ENCODE results near the gene HELZ2. TPM values are rescaled to one million over a fixed set of nuclear protein-coding genes. Genes with fewer than 3 reads are reported as not detected.
A peak's percentile ranks its signal among the peaks of the same experiment; 100 is the strongest.

HELZ2 gene
- total and polyA plus RNA-seq, 2 donors (not counting 1 experiment from before 2014, with no cell fraction given) = 3.3 to 47.6 TPM

DNA sequence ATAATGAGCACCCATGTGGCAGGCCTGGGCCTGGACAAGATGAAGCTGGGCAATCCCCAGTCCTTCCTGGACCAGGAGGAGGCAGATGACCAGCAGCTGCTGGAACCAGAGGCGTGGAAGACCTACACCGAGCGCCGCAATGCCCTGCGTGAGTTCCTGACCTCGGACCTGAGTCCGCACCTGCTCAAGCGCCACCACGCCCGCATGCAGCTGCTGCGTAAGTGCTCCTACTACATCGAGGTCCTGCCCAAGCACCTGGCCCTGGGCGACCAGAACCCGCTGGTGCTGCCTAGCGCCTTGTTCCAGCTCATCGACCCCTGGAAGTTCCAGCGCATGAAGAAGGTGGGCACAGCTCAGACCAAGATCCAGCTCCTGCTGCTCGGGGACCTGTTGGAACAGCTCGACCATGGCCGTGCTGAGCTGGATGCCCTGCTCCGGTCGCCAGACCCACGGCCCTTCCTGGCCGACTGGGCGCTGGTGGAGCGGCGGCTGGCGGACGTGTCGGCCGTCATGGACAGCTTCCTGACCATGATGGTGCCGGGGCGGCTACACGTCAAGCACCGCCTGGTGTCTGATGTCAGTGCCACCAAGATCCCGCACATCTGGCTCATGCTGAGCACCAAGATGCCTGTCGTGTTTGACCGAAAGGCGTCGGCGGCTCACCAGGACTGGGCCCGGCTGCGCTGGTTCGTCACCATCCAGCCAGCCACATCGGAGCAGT lies 18.2 kb downstream of the HELZ2 start:
- no peaks in the 10 kb centered on the region for H3K27me3 ChIP-seq (ENCODE audit: control insufficient read depth, insufficient read depth, low read length)
- no peak overlapping the region for H2AFZ ChIP-seq (ENCODE audit: low read length)
- peaks cover 10% of the 10 kb centered on the region for H3K36me3 ChIP-seq (ENCODE audit: control insufficient read depth, insufficient read depth, low read length)
- no peak overlapping the region for H3K4me2 ChIP-seq (ENCODE audit: extremely low read depth, insufficient read depth, low read length)
- TF ChIP-seq CTCF (conservative IDR thresholded peaks at IDR 0.05 in 1 of 2, IDR thresholded peaks at IDR 0.05 in 1 of 2; ENCODE audit: low read depth in 1 of 2, low read length in 2 of 2) = no peak
- TF ChIP-seq EZH2 (IDR thresholded peaks at IDR 0.05; ENCODE audit: low read length, missing control alignments) = no peak
- no peaks in the 10 kb centered on the region for H3K79me2 ChIP-seq (ENCODE audit: control insufficient read depth, insufficient read depth, low read length)
- H3K4me1 ChIP-seq (ENCODE audit: control insufficient read depth, extremely low read depth, insufficient read depth, low read length) = no peaks in the 10 kb centered on the region
- H4K20me1 ChIP-seq (ENCODE audit: control insufficient read depth, extremely low read depth, insufficient read depth, low read length) = no peaks in the 10 kb centered on the region
- no peak overlapping the region for H3K27ac ChIP-seq (ENCODE audit: insufficient read depth, low read length)
- DNase-seq (ENCODE audit: low read depth in 2 of 2) = no peak
- no peak overlapping the region for H3K4me3 ChIP-seq (replicated peaks in 1 of 4; ENCODE audit: control extremely low read depth in 1 of 4, insufficient read depth in 1 of 4, low read depth in 3 of 4, low read length in 4 of 4)
- no peak overlapping the region for H3K9ac ChIP-seq (ENCODE audit: insufficient read depth, low read length)
- H3K9me3 ChIP-seq (ENCODE audit: control insufficient read depth, insufficient read depth, low read depth, low read length) = no peaks in the 10 kb centered on the region

- DNase-seq (ENCODE audit: low read depth in 2 of 2) = no peak
- H3K9me3 ChIP-seq (ENCODE audit: control insufficient read depth, insufficient read depth, low read depth, low read length) = no peaks in the 10 kb centered on the region
- no peaks in the 10 kb centered on the region for H3K79me2 ChIP-seq (ENCODE audit: control insufficient read depth, insufficient read depth, low read length)
- no peaks in the 10 kb centered on the region for H3K4me1 ChIP-seq (ENCODE audit: control insufficient read depth, extremely low read depth, insufficient read depth, low read length)
- H3K4me2 ChIP-seq (ENCODE audit: extremely low read depth, insufficient read depth, low read length) = no peak overlapping the region
- H3K9ac ChIP-seq (ENCODE audit: insufficient read depth, low read length) = no peak overlapping the region
- H3K27me3 ChIP-seq (ENCODE audit: control insufficient read depth, insufficient read depth, low read length) = no peaks in the 10 kb centered on the region
- no peak overlapping the region for H3K27ac ChIP-seq (ENCODE audit: insufficient read depth, low read length)
- H3K4me3 ChIP-seq (replicated peaks in 1 of 4; ENCODE audit: control extremely low read depth in 1 of 4, insufficient read depth in 1 of 4, low read depth in 3 of 4, low read length in 4 of 4) = peak overlapping the region in 1 of 4 experiments; percentile 64
- no peak overlapping the region for H2AFZ ChIP-seq (ENCODE audit: low read length)
- no peak for TF ChIP-seq CTCF (conservative IDR thresholded peaks at IDR 0.05 in 1 of 2, IDR thresholded peaks at IDR 0.05 in 1 of 2; ENCODE audit: low read depth in 1 of 2, low read length in 2 of 2)
- TF ChIP-seq EZH2 (IDR thresholded peaks at IDR 0.05; ENCODE audit: low read length, missing control alignments) = no peak
- H3K36me3 ChIP-seq (ENCODE audit: control insufficient read depth, insufficient read depth, low read length) = no peaks in the 10 kb centered on the region
- H4K20me1 ChIP-seq (ENCODE audit: control insufficient read depth, extremely low read depth, insufficient read depth, low read length) = no peaks in the 10 kb centered on the region
Measured at GRCh38 chr20:63554361-63555278, 19.4 kb downstream of the HELZ2 start.

DNA sequence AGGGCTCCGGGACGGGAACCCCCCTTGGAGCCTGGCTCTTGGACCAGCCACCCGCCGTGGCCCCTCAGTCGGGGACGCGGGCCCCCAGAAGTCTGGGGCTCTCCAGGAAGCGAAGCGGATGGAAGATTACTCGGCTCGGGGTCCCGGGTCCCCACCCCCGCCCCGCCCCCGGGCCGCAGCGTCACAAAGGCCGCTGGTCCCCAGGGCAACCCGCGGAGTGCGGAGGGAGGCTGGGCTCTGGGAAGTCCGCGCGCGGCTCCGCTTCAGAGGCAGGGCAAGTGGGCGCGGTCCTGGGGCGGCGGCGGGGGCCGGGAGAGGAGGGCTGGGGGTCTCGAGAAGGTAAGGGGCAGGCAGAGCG lies 20.1 kb downstream of the HELZ2 start, which contains the start of gene FNDC11:
FNDC11 (plus strand) TSS at position 227 of the 358 bp plus-strand sequence. CDS start 1,505 bp downstream, outside the sequence.
- H3K79me2 ChIP-seq (ENCODE audit: control insufficient read depth, insufficient read depth, low read length) = no peaks in the 10 kb centered on the region
- H3K9ac ChIP-seq (ENCODE audit: insufficient read depth, low read length) = peak within 1 kb of the TSS; percentile 62
- H3K27me3 ChIP-seq (ENCODE audit: control insufficient read depth, insufficient read depth, low read length) = no peaks in the 10 kb centered on the region
- H3K4me2 ChIP-seq (ENCODE audit: extremely low read depth, insufficient read depth, low read length) = peak within 1 kb of the TSS; percentile 85
- H3K36me3 ChIP-seq (ENCODE audit: control insufficient read depth, insufficient read depth, low read length) = no peaks in the 10 kb centered on the region
- H2AFZ ChIP-seq (ENCODE audit: low read length) = peak within 1 kb of the TSS; percentile 23
- H4K20me1 ChIP-seq (ENCODE audit: control insufficient read depth, extremely low read depth, insufficient read depth, low read length) = no peaks in the 10 kb centered on the region
- H3K4me3 ChIP-seq (replicated peaks in 1 of 4; ENCODE audit: control extremely low read depth in 1 of 4, insufficient read depth in 1 of 4, low read depth in 3 of 4, low read length in 4 of 4) = peak within 1 kb of the TSS; percentile 53 to 68 (median 60)
- DNase-seq (ENCODE audit: low read depth in 2 of 2) = no peak
- no peaks in the 10 kb centered on the region for H3K9me3 ChIP-seq (ENCODE audit: control insufficient read depth, insufficient read depth, low read depth, low read length)
- no peaks in the 10 kb centered on the region for H3K4me1 ChIP-seq (ENCODE audit: control insufficient read depth, extremely low read depth, insufficient read depth, low read length)
- H3K27ac ChIP-seq (ENCODE audit: insufficient read depth, low read length) = no peak within 1 kb of the TSS
- no peak for TF ChIP-seq CTCF (conservative IDR thresholded peaks at IDR 0.05 in 1 of 2, IDR thresholded peaks at IDR 0.05 in 1 of 2; ENCODE audit: low read depth in 1 of 2, low read length in 2 of 2)
- TF ChIP-seq EZH2 (IDR thresholded peaks at IDR 0.05; ENCODE audit: low read length, missing control alignments) = no peak

Measured in fibroblast of lung (primary cell).